Activated naive CD8-positive, alpha-beta T cell treated with anti-CD3 and anti-CD28 coated beads, Interleukin-2, amount 50 U/mL, for 24 hours (primary cell): Measurements from ENCODE around the gene F3.
A peak's percentile ranks its signal among the peaks of the same experiment; 100 is the strongest.

Experiments
- ATAC-seq: fragments of 150-1000 bp; cut with Tn5 transposase; one replicate; pipeline ENCODE4 v1.10.0; 2021
- DNase-seq: peaks from one replicate; pipeline ENCODE4 v3.0.0; 2021
- H3K27ac Mint-ChIP-seq: one replicate; pipeline ENCODE4 v1.8.0; 2021; ENCODE audit warnings: mild to moderate bottlenecking, mixed read lengths
- H3K27me3 Mint-ChIP-seq: one replicate; pipeline ENCODE4 v1.8.0; 2021; ENCODE audit warnings: mixed read lengths
- H3K36me3 Mint-ChIP-seq: one replicate; pipeline ENCODE4 v1.8.0; 2021; ENCODE audit warnings: low read depth, mixed read lengths
- H3K4me1 Mint-ChIP-seq: one replicate; pipeline ENCODE4 v1.8.0; 2021; ENCODE audit warnings: mixed read lengths
- H3K4me3 Mint-ChIP-seq: one replicate; pipeline ENCODE4 v1.8.0; 2021; ENCODE audit warnings: mild to moderate bottlenecking, moderate library complexity, mixed read lengths
- H3K9me3 Mint-ChIP-seq: one replicate; pipeline ENCODE4 v1.8.0; 2021; ENCODE audit warnings: mixed read lengths

F3 gene

DNA sequence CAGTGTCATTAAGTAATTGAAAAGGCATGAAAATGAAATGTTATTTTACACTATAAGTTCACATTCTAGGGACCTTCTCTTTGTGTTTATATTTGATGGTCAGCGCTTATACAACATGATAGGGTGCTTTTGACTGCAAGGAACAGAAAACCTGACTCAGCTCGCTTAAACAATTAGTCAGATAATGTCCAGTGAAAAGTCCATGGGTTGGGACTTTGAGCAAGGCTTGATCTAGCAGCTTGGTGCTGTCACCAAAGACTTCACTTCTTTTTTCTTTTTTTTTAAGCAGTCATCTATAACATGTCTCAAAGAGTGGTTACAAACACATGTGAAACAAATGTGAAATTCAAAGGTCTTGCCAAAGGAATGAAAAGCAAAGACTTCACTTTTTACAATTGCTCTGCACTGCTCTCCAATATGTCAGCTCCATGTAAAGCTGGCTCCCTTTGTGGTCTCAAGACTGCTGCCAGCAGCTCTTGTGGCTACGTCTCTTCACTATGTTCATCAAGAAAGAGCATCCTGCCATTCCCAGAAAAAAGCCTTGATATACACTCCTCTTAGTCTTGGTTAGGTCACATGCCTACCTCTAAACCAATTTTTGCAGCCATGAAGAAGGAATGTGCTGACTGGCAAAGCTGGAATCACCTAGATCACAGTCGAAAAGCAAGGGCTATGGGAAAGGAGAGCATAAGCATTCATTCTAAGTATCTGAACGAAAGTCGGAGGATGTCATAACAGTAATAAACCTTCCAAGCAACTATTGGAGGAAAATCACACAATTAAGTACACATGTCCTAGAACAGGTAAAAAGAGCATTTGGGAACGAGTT lies 15.2 kb downstream of the F3 start:
- Mint-ChIP-seq H3K36me3 (no peaks in the 10 kb centered on the region), H3K27me3 (no peaks in the 10 kb centered on the region), H3K4me3 (no peak overlapping the region), H3K4me1 (no peaks in the 10 kb centered on the region), H3K27ac (no peak overlapping the region), H3K9me3 (no peaks in the 10 kb centered on the region)
- ATAC-seq (no peak), DNase-seq (no peak)

DNA sequence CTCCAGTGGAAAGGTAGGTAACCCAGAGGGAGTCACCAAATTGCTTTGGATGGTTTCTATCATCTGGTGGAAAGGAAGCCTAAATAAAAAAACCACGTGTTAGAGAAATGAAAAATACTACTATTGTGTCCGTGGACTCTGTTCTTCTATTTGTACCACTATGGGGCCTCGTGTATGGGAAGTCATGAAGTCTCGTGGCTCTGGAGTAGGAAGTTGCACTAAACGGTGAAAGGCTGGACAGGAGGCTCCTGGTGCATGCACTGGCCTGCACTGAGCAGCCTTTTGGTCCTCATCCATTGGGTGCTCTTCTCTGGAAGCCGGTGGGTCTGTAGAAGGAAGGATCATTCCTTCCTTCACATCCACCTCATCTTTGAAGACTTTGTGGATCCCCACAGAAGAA lies 17.0 kb downstream of the F3 start:
- Mint-ChIP-seq H3K4me3 (no peak overlapping the region), H3K4me1 (no peaks in the 10 kb centered on the region)

DNA sequence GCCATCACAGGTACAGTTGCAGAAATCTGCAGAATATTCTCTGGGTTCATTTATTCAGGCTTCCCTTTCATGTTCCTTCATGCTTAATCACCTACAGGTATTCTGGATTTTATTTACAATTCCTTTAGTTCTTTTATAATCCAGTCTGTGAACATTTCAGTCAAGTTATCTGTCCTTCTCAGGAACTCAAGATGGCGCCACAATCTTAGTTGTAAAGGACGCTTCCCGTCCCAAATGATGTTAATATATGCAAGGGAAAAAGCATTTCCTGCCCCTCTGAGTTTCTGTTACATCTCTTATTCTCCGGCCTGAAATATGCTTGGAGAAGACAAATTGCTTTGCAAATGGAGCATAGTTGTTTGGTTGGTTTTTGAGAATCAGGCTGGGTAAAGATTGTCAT lies 19.3 kb downstream of the F3 start:
- DNase-seq (no peak), ATAC-seq (no peak)
- no peaks in the 10 kb centered on the region for H3K27me3 Mint-ChIP-seq
- no peaks in the 10 kb centered on the region for H3K9me3 Mint-ChIP-seq
- no peak overlapping the region for H3K4me3 Mint-ChIP-seq
- H3K36me3 Mint-ChIP-seq: no peaks in the 10 kb centered on the region
- no peak overlapping the region for H3K27ac Mint-ChIP-seq
- no peaks in the 10 kb centered on the region for H3K4me1 Mint-ChIP-seq

More for the DNA sequence above, 17.0 kb downstream of the F3 start:
- Mint-ChIP-seq H3K36me3 (no peaks in the 10 kb centered on the region), H3K27ac (no peak overlapping the region), H3K27me3 (no peaks in the 10 kb centered on the region), H3K9me3 (no peaks in the 10 kb centered on the region)
- ATAC-seq: no peak
- DNase-seq: no peak

DNA sequence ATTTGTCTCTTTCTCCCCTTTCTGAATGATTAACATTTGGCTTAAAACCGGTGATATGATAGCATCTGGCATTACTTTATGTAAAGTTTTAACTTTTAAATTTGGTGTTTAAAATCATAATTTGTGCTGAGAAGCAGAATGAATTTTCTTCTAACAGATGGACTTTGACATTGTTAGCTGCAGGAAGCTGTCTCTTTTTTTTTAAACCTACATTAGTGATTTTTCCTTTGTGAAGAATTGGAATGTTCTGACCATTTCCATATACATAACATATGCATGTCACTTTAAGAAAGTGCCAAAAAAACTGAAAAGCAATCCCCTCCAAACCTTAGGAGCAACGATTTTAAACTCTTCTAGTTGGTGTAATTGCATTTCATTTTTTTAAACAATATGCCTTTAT lies 22.2 kb downstream of the F3 start:
- Mint-ChIP-seq H3K4me1 (no peaks in the 10 kb centered on the region), H3K9me3 (no peaks in the 10 kb centered on the region), H3K27me3 (no peaks in the 10 kb centered on the region), H3K4me3 (no peak overlapping the region), H3K27ac (no peak overlapping the region), H3K36me3 (no peaks in the 10 kb centered on the region)
- DNase-seq: no peak
- ATAC-seq: no peak

GRCh38 chr1:94515296-94515947 lies 26.1 kb downstream of the F3 start:
- Mint-ChIP-seq H3K27me3 (no peaks in the 10 kb centered on the region), H3K36me3 (peaks cover 4% of the 10 kb centered on the region), H3K9me3 (no peaks in the 10 kb centered on the region), H3K4me1 (no peaks in the 10 kb centered on the region), H3K27ac (no peak overlapping the region), H3K4me3 (no peak overlapping the region)
- DNase-seq (no peak), ATAC-seq (no peak)

DNA sequence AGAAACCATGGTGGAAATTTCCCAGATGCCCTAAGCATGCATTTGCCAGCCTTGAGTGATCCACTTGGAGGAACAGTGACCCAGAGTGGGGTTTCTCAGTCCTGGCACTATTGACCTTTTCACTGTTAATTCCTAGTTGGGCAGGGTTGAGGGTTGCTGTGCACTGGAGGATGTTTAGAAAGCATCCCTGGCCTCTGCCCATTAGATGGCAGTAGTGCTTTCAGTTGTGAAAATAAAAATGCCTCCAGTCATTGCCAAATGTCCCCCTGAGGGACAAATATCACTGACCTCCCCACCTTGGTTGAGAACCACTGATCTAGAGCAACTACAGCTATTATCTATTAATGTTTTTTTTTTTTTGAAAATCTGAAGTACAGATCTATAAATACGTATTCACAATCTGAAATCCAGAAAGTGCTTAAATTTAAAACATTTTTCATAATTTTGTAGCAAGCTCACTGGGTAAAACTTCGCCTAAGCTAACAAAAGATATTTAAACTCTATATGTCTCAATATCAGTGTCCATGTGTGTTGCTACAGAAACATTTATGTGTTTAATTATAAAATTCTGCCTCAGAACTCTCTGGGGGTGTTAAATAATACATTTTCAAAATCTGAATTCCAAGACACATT lies 27.3 kb downstream of the F3 start:
- no peak for ATAC-seq
- no peak overlapping the region for H3K4me3 Mint-ChIP-seq
- H3K27me3 Mint-ChIP-seq: no peaks in the 10 kb centered on the region
- H3K4me1 Mint-ChIP-seq: no peaks in the 10 kb centered on the region
- no peak overlapping the region for H3K27ac Mint-ChIP-seq
- H3K9me3 Mint-ChIP-seq: no peaks in the 10 kb centered on the region
- peak; percentile 7 for DNase-seq
- peaks cover 9% of the 10 kb centered on the region for H3K36me3 Mint-ChIP-seq

GRCh38 chr1:94512816-94513215 lies 28.7 kb downstream of the F3 start:
- ATAC-seq (no peak), DNase-seq (no peak)
- Mint-ChIP-seq H3K27ac (no peak overlapping the region), H3K27me3 (no peaks in the 10 kb centered on the region), H3K4me1 (no peaks in the 10 kb centered on the region), H3K9me3 (no peaks in the 10 kb centered on the region), H3K4me3 (no peak overlapping the region), H3K36me3 (peaks cover 16% of the 10 kb centered on the region)

DNA sequence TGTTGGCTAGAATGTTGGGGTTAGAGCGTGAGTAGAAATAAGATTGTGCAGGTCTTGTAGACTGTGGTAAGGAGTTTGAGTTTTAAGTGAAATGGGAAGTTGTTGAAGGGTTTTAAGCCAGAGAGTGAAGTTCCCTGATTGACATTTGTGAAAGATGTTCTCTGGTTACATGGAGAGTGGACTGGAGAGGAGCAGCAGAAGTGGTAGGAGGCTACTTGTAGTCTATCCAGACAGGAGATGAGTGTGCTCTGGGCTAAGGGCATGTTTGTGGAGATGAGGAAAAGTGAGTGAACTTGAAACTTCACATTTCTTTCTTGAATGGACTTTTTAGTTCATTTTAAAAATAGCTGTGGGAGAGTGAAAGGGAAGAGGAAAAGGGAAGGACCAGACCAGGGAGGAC lies 37.0 kb downstream of the F3 start:
- H3K9me3 Mint-ChIP-seq: peaks cover 5% of the 10 kb centered on the region
- DNase-seq (no peak), ATAC-seq (no peak)
- H3K27ac Mint-ChIP-seq: no peak overlapping the region
- no peaks in the 10 kb centered on the region for H3K27me3 Mint-ChIP-seq
- H3K4me1 Mint-ChIP-seq: no peaks in the 10 kb centered on the region
- peaks cover 59% of the 10 kb centered on the region for H3K36me3 Mint-ChIP-seq
- no peak overlapping the region for H3K4me3 Mint-ChIP-seq

DNA sequence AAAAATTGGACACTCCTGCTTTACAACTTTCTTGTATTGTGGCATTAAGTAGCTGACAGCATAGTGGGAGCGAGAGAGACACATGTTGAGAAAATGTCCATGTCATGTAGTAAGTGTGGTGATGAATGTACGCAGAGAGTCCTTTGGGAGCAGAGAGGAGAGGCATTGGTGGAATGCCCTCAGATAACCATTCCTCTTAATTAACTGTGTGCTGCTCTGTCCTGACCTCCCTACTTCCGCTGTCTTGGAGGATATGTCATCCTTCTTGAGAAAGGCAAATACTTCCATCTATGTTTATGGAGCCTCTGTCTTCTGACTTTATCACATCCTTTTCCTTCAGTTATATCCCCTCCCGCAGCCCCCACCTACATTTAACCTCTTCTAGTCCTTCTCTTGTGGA lies 38.4 kb downstream of the F3 start:
- Mint-ChIP-seq H3K4me1 (no peaks in the 10 kb centered on the region), H3K27ac (no peak overlapping the region), H3K27me3 (no peaks in the 10 kb centered on the region), H3K4me3 (no peak overlapping the region), H3K9me3 (peaks cover 5% of the 10 kb centered on the region), H3K36me3 (peaks cover 61% of the 10 kb centered on the region)
- ATAC-seq: no peak
- DNase-seq: no peak

- Mint-ChIP-seq H3K36me3 (peaks cover 56% of the 10 kb centered on the region), H3K4me3 (no peak overlapping the region)
Measured at GRCh38 chr1:94501935-94502334, 39.6 kb downstream of the F3 start.

DNA sequence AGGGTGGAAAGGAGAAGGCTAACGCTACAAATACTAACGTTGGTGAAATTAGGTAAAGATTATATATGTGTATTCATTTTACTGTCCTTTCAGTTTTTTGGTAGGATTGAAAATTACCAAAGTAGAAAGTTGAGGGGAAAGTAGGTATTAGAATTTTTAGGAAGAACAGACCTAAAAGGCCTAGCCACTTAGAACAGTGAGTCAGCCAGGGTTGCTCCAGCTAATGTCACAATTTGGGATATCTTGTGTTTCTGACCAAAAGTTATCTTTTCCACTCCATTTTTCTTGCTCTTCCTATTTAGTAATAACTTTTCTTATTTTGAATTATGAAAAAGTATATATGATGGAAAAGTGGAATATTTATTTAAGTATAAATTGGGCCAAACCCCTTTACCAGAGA lies 40.1 kb downstream of the F3 start:
- Mint-ChIP-seq H3K9me3 (peaks cover 5% of the 10 kb centered on the region), H3K4me3 (no peak overlapping the region), H3K27ac (no peak overlapping the region), H3K4me1 (no peaks in the 10 kb centered on the region), H3K27me3 (no peaks in the 10 kb centered on the region), H3K36me3 (peaks cover 54% of the 10 kb centered on the region)
- no peak for DNase-seq
- no peak for ATAC-seq

More at GRCh38 chr1:94501935-94502334, 39.6 kb downstream of the F3 start:
- Mint-ChIP-seq H3K27ac (no peak overlapping the region), H3K4me1 (no peaks in the 10 kb centered on the region), H3K27me3 (no peaks in the 10 kb centered on the region), H3K9me3 (peaks cover 5% of the 10 kb centered on the region)
- ATAC-seq (no peak), DNase-seq (no peak)

DNA sequence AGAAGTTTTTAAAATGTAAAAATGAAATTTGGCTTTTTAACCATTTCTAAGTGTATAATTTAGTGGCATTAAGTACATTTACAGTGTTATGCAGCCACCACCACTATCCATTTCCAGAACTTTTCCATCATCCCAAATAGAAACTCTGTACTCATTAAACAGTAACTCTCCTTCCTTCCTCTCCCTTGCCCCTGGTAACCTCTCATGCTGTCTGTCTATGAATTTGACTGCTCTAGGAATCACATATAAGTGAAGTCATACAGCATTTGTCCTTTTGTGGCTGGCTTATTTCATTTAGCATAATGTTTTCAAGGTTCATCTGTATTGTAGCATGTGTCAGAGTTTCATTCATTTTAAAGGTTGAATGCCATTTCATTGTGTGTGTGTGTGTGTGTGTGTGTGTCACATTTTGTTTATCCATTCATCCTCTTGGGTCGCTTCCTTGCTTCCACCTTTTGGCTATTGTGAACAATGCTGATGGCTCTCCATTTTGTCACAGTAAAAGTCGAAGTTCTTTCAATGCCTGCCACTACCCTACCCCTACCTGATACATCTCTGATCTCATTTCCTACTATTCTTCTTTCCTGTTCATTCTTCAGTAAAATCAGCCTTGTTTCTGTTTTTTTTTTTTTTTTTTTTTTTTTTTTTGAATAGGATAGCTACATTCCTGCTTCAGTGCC lies 45.3 kb downstream of the F3 start:
- Mint-ChIP-seq H3K4me3 (no peak overlapping the region), H3K4me1 (no peaks in the 10 kb centered on the region), H3K27me3 (no peaks in the 10 kb centered on the region), H3K27ac (no peak overlapping the region), H3K36me3 (peaks cover 38% of the 10 kb centered on the region), H3K9me3 (no peaks in the 10 kb centered on the region)
- DNase-seq (no peak), ATAC-seq (no peak)

GRCh38 chr1:94490556-94490955 lies 51.0 kb downstream of the F3 start:
- H3K27me3 Mint-ChIP-seq: no peaks in the 10 kb centered on the region
- no peak overlapping the region for H3K4me3 Mint-ChIP-seq
- no peak for DNase-seq
- peaks cover 36% of the 10 kb centered on the region for H3K36me3 Mint-ChIP-seq
- H3K27ac Mint-ChIP-seq: no peak overlapping the region
- H3K9me3 Mint-ChIP-seq: no peaks in the 10 kb centered on the region
- peaks cover 3% of the 10 kb centered on the region for H3K4me1 Mint-ChIP-seq
- no peak for ATAC-seq

GRCh38 chr1:94486990-94487389 lies 54.6 kb downstream of the F3 start:
- H3K4me1 Mint-ChIP-seq: peaks cover 3% of the 10 kb centered on the region
- DNase-seq: no peak
- no peaks in the 10 kb centered on the region for H3K27me3 Mint-ChIP-seq
- no peak for ATAC-seq
- peaks cover 46% of the 10 kb centered on the region for H3K36me3 Mint-ChIP-seq
- H3K27ac Mint-ChIP-seq: no peak overlapping the region
- H3K9me3 Mint-ChIP-seq: no peaks in the 10 kb centered on the region
- H3K4me3 Mint-ChIP-seq: no peak overlapping the region
